HCEC 1CT (cell line): ENCODE data around the gene KRTAP6-3.

ENCODE experiments used
- DNase-seq: peaks from one replicate; pipeline ENCODE4 v3.0.0-alpha.2; 2017

The KRTAP6-3 gene

DNA sequence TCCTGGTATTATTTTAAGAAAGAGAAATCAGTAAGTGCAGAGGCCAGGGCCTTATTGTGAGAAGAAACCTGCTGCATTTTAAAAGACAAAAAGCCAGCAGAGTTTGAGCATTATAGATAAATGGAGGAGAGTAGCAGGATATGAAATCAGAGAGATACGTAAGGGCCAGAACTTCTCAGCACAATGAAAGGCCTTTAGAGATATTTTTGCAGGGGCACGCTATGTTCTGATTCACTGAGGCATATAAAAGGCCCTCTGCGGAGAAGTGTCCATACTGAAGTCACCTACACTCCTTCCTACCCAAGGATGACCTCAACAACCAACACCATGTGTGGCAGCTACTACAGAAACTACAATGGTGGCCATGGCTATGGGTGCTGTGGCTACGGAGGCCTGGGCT, at the start of gene KRTAP6-3:
TSS of gene KRTAP6-3 (plus strand) at position 301 of the 400 bp plus-strand sequence. CDS start at position 307, 6 bp downstream.
- no peak for DNase-seq

DNA sequence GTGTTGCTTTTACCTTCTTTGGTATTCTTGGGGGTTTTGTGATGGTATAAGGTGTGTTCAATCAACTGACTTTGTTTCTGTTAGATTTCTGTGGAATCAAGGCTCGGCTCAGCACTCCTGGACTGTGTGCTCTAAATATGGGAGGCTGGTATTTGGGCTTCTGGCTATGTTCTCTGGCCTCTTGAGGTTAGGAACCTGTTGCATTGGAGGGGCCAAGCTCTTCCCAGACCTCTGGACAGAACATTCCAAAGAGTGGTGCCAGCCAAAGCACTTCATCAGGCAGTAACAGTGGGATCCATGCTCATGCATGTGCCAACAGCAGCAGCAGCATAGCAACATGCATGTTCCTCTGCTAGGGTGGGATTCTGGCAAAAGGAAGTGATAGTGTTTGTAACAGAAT, 39.5 kb upstream of the KRTAP6-3 start:
- DNase-seq = no peak

- no peak for DNase-seq
Observed at GRCh38 chr21:30555095-30555494, 37.1 kb upstream of the KRTAP6-3 start.

GRCh38 chr21:30561264-30561895, 30.9 kb upstream of the KRTAP6-3 start, which contains the start of gene KRTAP19-7:
Gene KRTAP19-7, minus strand, starts transcription at chr21:30561314. Its CDS starts 25 bp downstream, at chr21:30561289.
- no peak for DNase-seq

DNA sequence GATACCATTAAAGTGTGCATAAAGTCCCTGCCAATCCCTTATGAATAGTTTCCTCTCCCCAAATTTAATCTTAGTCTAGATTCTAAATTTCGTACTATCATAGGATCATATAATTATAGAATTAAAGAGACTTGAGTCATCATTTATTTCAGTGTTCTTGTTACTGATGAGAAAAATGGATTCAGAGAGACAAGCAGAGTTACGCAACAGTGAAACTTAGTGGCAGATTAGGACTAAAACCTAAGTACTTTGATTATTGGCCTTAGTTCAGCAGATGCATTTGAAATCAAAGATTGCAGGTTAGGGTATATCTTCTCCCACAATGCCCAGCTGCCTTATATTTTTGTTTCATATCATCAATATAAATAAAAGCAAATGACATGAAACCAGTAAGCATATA, 30.3 kb upstream of the KRTAP6-3 start:
- DNase-seq = no peak

DNA sequence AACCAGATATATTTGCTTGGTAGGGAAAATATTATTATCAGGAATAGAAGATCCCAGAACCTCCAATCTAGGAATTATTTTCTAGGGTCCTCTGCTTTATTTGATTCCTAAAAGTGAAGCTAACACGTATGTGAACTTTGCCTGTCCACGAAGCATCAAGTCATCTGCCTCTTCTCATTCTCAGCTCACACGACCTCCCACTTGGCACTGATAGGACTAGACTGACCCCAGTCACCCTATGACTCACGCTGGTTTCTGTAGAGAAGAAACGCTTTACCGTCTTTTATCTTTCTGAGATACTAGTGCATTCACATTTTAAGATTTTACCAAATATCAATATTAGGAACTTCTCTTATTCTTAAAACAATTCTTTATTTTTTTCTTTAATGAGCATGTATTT, 29.2 kb upstream of the KRTAP6-3 start:
- no peak for DNase-seq

DNA sequence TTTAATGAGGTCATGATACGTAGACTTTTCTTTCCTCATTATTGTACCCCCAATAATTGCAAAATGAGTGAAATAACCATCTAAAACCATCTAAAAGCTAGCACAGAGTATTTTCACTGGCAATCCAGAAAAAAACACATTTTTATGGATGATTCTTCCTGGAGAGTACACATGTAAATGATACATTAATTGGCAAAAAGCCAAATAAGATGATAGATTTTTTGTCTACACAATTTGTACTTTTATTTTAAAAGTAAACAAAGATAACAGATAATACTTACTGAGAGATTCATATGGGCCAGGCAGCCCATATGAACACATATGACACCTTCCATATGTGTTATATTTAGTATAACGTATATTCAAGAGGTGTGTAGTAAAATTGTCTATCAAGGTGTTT, 28.6 kb upstream of the KRTAP6-3 start:
- DNase-seq = no peak

DNA sequence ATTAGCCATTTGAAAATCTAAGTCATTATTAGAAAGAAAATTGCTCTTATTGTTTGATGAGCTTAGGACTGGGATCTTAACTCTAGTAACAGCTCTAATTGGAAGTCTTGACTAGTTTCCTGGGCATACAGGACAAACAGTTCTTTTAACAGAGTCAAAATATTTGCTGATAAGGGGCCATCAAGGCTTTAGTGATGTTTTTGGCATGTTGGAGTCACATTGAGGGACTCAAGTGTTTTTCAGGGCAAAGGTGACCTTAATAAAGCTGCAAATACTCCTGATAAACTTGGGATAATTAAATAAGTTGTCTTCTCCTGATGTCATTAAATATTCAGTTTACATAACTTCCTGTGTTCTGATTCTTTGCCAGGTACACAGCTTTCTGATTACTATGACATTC, 24.6 kb upstream of the KRTAP6-3 start:
- no peak for DNase-seq

GRCh38 chr21:30577766-30578165, 14.5 kb upstream of the KRTAP6-3 start:
- DNase-seq = no peak

- no peak for DNase-seq
Observed at GRCh38 chr21:30579346-30579745, 12.9 kb upstream of the KRTAP6-3 start.

GRCh38 chr21:30580132-30580531, 12.1 kb upstream of the KRTAP6-3 start:
- no peak for DNase-seq

DNA sequence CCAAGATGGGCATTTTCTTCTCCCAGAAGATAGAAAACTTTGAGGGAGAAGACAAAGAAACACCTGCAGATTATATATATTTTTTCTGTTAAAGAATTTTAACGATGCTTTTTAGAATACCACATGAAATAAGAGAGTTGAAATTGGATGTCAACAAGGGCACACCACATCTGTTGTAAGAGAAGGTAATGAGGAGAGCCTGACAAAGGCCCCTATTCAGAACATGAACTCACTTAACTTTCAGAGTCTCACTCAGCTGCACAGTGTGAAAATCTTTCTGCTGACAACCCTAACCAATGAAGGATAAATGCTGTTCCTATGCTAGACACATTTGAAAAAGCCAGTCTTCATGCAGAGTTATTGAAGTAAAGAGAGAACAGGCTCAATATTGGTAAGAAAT, 9.4 kb upstream of the KRTAP6-3 start:
- DNase-seq = no peak

- no peak for DNase-seq
Observed at GRCh38 chr21:30590297-30590696, 1.9 kb upstream of the KRTAP6-3 start, which contains the start of gene KRTAP22-2. Gene KRTAP22-2, minus strand, starts transcription at chr21:30590397.

- no peak for DNase-seq
Observed at GRCh38 chr21:30598802-30599201, 6.6 kb downstream of the KRTAP6-3 start, which contains the start of gene KRTAP6-2. Gene KRTAP6-2, minus strand, starts transcription at chr21:30598902. Its CDS starts 28 bp downstream, at chr21:30598874.

GRCh38 chr21:30600787-30601186, 8.5 kb downstream of the KRTAP6-3 start, which contains the start of gene KRTAP22-1:
Gene KRTAP22-1, plus strand, starts transcription at chr21:30601087.
- no peak for DNase-seq

GRCh38 chr21:30605968-30606367, 13.7 kb downstream of the KRTAP6-3 start:
- no peak for DNase-seq

GRCh38 chr21:30612132-30612531, 19.9 kb downstream of the KRTAP6-3 start:
- no peak for DNase-seq

DNA sequence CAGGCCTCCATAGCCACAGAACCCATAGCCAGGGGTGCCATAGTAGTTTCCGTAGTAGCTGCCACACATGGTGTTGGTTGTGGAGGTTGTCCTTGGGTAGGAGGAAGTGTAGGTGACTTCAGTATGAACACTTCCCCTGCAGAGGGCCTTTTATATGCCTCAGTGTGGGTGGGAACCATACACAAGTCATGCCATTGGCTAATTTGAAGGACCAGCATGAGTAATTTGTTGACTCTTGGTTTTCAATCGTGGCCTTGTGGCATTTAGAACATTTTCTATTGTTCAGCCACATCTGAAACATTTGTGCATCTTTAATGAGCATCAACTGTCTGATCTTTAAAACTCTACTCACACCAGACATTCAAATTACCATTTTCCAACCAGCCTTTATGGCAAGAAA, 21.6 kb downstream of the KRTAP6-3 start, which contains the start of gene KRTAP6-1:
TSS of gene KRTAP6-1 (minus strand) at position 95 of the 400 bp plus-strand sequence. CDS start at position 69, 26 bp downstream.
- DNase-seq = no peak

GRCh38 chr21:30615199-30615598, 23.0 kb downstream of the KRTAP6-3 start:
- DNase-seq = no peak

DNA sequence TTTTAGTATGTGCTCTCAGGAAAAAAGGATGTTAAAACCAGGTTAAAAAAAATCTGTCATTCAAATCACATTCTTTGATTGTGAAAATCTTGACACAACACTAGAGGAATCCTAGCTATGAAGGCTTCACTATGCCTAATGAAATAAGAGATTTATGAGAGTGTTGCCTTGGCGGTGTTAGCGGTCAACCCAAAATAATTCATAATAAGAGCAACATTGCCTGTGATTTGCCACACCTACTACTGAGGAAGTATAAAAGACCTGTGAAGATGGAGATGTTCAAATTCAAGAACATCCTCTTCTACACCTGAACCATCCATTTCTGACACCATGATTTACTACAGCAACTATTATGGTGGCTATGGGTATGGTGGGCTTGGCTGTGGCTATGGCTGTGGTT, 23.9 kb downstream of the KRTAP6-3 start, which contains the start of gene KRTAP20-1:
TSS of gene KRTAP20-1 (plus strand) at position 301 of the 400 bp plus-strand sequence. CDS start at position 331, 30 bp downstream.
- no peak for DNase-seq

DNA sequence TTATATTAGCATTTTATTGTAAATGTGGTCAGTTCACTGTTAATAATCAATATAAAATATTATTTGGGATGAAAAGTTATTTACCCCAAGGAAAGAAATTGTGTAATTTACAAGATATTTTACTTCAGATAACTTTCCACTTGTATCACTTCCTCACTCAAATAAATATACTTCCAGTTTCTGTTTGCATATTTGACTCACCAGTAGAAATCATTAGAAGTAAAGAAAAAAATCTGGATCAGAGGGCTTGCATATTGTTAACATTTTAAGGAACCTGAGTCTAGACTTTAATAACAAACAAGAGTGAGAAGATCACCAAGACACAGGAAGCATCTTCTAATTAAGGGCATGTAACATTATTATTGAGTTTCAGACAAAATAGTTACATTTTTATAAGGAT, 27.8 kb downstream of the KRTAP6-3 start:
- DNase-seq = no peak

GRCh38 chr21:30620522-30620921, 28.3 kb downstream of the KRTAP6-3 start, which contains the start of gene KRTAP20-4:
Gene KRTAP20-4, plus strand, starts transcription at chr21:30620627.
- no peak for DNase-seq

- no peak for DNase-seq
Observed at GRCh38 chr21:30623362-30623761, 31.1 kb downstream of the KRTAP6-3 start.

DNA sequence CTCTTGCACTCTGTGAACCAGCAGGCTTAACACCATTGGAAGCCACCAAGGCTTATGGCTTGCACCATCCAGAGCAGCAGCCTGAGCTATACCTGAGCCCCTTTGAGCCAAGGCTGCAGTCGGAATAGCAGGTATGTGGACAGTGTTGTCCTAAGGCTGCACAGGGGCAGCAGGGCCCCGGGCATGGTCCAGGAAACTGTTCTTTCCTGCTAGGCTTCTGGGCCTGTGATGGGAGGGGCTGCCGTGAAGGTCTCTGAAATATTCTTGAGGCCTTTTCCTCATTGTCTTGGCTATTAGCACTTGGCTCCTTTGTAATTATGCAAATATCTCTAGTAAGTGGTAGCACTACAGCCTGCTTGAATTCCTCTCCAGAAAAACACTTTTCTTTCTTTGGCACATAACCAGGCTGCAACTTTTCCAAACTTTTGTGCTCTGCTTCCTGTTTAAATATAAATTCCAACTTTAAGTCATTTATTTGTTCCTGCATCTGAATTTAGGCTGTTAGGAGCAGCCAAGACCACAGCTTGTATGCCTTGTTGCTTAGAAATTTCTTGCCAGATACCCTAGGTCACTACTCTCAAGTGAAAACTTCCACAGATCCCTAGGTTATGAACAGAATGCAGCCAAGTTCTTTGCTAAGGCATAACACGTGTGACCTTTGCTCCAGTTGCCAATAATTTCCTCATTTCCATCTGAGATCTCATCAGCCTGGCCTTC, 33.4 kb downstream of the KRTAP6-3 start:
- DNase-seq = no peak
